GM12865 (cell line): ENCODE results near the gene INTS11.

Source experiments
- DNase-seq: peaks from one replicate; pipeline ENCODE4 v3.0.0; 2010; ENCODE audit warnings: low read depth
- H3K4me3 ChIP-seq: 2 replicates; pipeline ENCODE4 v1.5.1; 2011; ENCODE audit warnings: mild to moderate bottlenecking, low read depth, low read length, control low read depth
- TF ChIP-seq, protein P1 (sequence below): IDR thresholded peaks from 2 replicates; pipeline ENCODE4 v1.5.1; 2011; ENCODE audit warnings: low read length, control low read depth, low read depth, inconsistent platforms; ENCODE audit not compliant: insufficient read depth; ENCODE audit errors: missing control alignments

Gene INTS11

DNA sequence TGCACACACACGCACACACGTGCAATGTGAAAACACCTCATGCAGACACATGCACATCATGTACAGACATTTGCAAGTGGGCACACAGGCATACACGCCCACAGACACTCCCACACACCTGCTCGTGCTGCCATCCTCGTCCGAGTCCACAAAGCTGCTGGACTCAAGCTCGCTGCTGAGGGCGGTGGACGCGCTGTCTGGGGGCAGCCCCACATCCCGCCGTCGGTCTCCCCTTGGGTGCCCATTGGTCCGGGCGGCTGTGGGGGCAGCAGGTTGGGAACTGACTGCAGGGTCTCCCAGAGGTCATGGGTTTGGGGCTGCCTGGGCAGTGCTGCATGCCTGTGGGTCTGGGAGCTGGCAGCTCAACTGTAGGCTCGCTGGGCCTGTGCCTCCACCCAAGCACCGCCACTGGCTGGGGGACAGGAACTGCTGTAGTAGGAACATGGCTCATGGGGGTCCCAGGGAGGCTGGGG is 17.1 kb upstream of the INTS11 start:
- TF ChIP-seq, protein P1, sequence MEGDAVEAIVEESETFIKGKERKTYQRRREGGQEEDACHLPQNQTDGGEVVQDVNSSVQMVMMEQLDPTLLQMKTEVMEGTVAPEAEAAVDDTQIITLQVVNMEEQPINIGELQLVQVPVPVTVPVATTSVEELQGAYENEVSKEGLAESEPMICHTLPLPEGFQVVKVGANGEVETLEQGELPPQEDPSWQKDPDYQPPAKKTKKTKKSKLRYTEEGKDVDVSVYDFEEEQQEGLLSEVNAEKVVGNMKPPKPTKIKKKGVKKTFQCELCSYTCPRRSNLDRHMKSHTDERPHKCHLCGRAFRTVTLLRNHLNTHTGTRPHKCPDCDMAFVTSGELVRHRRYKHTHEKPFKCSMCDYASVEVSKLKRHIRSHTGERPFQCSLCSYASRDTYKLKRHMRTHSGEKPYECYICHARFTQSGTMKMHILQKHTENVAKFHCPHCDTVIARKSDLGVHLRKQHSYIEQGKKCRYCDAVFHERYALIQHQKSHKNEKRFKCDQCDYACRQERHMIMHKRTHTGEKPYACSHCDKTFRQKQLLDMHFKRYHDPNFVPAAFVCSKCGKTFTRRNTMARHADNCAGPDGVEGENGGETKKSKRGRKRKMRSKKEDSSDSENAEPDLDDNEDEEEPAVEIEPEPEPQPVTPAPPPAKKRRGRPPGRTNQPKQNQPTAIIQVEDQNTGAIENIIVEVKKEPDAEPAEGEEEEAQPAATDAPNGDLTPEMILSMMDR, result no peak

GRCh38 chr1:1340791-1341548 is 16.5 kb upstream of the INTS11 start:
- DNase-seq, result no peak
- H3K4me3 ChIP-seq, result no peak overlapping the region
- TF ChIP-seq, protein P1, result no peak

More for the DNA sequence above, 17.1 kb upstream of the INTS11 start:
- no peak for DNase-seq
- H3K4me3 ChIP-seq, result no peak overlapping the region

DNA sequence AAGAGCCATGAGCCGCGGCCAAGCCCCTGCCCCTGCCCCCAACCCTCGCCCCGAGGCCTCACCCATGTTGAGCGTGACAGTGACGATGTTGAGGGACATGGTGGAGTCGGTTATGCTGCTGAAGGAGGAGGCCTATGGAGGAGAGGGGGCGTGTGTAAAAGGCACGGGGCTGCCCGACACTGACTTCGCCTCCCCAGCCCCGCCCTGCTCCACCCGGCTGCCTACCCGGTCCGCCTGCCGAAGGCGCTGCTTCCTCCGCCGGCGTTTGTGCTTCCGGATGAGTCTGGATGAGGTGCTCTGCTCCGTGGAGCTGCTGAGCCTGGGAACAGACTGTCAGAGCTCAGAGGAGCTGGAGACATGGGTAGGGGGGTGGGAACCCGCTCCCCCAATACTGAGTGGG is 15.7 kb upstream of the INTS11 start:
- no peak overlapping the region for H3K4me3 ChIP-seq
- TF ChIP-seq, protein P1, result no peak
- no peak for DNase-seq

DNA sequence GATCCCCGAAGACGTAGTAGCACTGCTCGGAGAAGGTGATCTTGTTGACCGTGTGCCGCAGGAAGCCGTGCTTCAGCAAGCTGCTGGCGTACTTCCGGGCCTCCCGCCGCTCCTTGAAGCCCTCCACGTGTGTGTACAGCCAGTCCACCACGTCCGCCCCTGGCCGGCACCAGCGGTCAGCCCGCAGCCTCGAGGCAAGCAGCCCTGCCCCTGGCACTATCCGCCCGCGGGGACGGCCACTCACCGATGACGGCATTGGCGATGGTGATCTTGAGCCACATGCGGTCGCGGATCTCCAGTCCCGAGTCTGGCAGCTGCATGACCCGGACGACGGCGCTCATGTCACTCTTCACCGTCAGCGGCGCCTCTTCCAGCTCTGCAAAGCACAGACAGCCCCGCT is 13.8 kb upstream of the INTS11 start:
- H3K4me3 ChIP-seq, result no peak overlapping the region
- TF ChIP-seq, protein P1, result no peak
- no peak for DNase-seq

DNA sequence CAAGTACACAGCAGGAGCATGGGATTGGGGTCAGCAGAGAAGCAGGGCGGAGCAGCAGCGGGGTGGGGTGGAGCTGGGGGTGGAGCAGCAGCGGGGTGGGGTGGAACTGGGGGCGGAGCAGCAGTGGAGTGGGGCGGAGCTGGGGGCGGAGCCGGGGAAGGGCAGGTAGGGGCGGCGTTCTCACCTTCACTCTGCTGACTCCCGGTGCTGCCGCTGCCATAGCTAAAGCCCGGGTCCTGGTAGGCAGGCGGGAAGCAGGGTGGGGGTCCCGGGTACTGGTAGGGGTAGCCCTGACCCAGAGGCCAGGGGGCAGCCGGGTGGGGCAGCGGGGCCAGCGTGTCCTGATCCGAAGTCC is 13.3 kb upstream of the INTS11 start:
- DNase-seq, result peak; percentile 32
- TF ChIP-seq, protein P1, result no peak
- no peak overlapping the region for H3K4me3 ChIP-seq

DNA sequence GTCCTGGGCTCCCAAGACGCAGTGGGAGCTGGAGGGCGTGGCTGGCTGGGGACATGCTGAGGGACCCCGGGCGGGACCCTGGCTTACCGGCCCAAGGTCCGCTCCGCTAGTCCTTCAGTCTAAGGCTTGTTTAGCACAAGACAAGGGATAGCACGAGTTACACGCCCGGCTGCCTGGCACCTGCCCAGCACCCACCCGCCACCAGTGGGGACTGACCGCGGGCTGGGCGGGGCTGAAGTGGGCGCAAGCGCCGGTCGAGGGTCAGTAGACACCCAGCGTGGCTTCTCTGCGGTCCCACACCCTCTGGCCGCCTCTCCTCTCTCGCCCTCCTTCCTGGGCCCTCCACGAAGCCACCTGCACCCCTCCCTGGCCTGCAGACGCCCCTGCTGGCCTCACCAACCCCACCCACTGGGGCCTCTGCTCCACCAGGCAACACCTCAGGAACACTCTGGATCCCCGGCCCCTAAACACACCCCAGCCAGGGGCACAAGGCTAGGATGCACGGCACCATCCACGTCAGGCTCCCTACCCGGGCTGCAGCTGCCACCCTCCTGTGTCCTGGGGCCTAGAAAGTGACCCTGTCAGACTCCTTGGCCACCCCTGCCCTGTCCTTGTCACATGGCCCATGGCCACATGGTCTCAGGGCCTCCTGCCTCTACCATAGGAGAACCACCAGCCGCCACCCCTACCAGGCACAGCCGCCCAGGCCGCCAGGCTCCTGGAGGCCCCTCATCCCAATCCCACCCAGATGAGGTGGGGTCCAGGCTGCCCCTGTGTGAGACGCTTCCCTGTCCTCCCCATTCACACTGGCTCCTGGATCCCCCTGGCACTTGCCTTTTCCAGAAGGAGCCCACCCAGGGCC is 12.7 kb upstream of the INTS11 start:
- TF ChIP-seq, protein P1, result no peak
- no peak overlapping the region for H3K4me3 ChIP-seq
- no peak for DNase-seq
